ENCODE results near the gene WDR1.

The WDR1 gene

GRCh38 chr4:10050721-10051120 lies 65.9 kb downstream of the WDR1 start:
- Mint-ChIP-seq H3K36me3 (peaks cover 22% of the 10 kb centered on the region), H3K9me3 (ENCODE audit: low read depth) (no peaks in the 10 kb centered on the region), H3K4me3 (no peak overlapping the region), H3K27me3 (no peaks in the 10 kb centered on the region), H3K4me1 (ENCODE audit: low read depth) (peaks cover 7% of the 10 kb centered on the region), H3K27ac (no peak overlapping the region)

- Mint-ChIP-seq H3K4me3 (no peak overlapping the region), H3K9me3 (ENCODE audit: low read depth) (no peaks in the 10 kb centered on the region), H3K27me3 (no peaks in the 10 kb centered on the region), H3K27ac (no peak overlapping the region), H3K4me1 (ENCODE audit: low read depth) (peaks cover 7% of the 10 kb centered on the region), H3K36me3 (peaks cover 23% of the 10 kb centered on the region)
Observed at GRCh38 chr4:10050261-10050661, 66.3 kb downstream of the WDR1 start.

GRCh38 chr4:10048941-10049697 lies 67.5 kb downstream of the WDR1 start:
- peaks cover 7% of the 10 kb centered on the region for H3K4me1 Mint-ChIP-seq (ENCODE audit: low read depth)
- no peak overlapping the region for H3K4me3 Mint-ChIP-seq
- no peaks in the 10 kb centered on the region for H3K27me3 Mint-ChIP-seq
- peaks cover 26% of the 10 kb centered on the region for H3K36me3 Mint-ChIP-seq
- H3K27ac Mint-ChIP-seq, result no peak overlapping the region
- H3K9me3 Mint-ChIP-seq (ENCODE audit: low read depth), result peaks cover 4% of the 10 kb centered on the region

GRCh38 chr4:10047967-10048366 lies 68.6 kb downstream of the WDR1 start:
- Mint-ChIP-seq H3K9me3 (ENCODE audit: low read depth) (peaks cover 4% of the 10 kb centered on the region), H3K4me3 (no peak overlapping the region), H3K36me3 (peaks cover 28% of the 10 kb centered on the region), H3K4me1 (ENCODE audit: low read depth) (peaks cover 7% of the 10 kb centered on the region), H3K27me3 (no peaks in the 10 kb centered on the region), H3K27ac (no peak overlapping the region)

- H3K9me3 Mint-ChIP-seq (ENCODE audit: low read depth), result peaks cover 12% of the 10 kb centered on the region
- H3K4me1 Mint-ChIP-seq (ENCODE audit: low read depth), result peaks cover 7% of the 10 kb centered on the region
- no peak overlapping the region for H3K27ac Mint-ChIP-seq
- no peak overlapping the region for H3K4me3 Mint-ChIP-seq
- H3K36me3 Mint-ChIP-seq, result peaks cover 29% of the 10 kb centered on the region
- H3K27me3 Mint-ChIP-seq, result no peaks in the 10 kb centered on the region
Observed at GRCh38 chr4:10046471-10046870, 70.1 kb downstream of the WDR1 start.

GRCh38 chr4:10045481-10045880 lies 71.1 kb downstream of the WDR1 start:
- Mint-ChIP-seq H3K4me3 (no peak overlapping the region), H3K27ac (no peak overlapping the region), H3K4me1 (ENCODE audit: low read depth) (peaks cover 7% of the 10 kb centered on the region), H3K9me3 (ENCODE audit: low read depth) (peaks cover 12% of the 10 kb centered on the region), H3K27me3 (no peaks in the 10 kb centered on the region), H3K36me3 (peaks cover 33% of the 10 kb centered on the region)

GRCh38 chr4:10041036-10041435 lies 75.6 kb downstream of the WDR1 start:
- H3K27ac Mint-ChIP-seq, result no peak overlapping the region

GRCh38 chr4:10040049-10040892 lies 76.3 kb downstream of the WDR1 start:
- peaks cover 12% of the 10 kb centered on the region for H3K9me3 Mint-ChIP-seq (ENCODE audit: low read depth)
- no peaks in the 10 kb centered on the region for H3K27me3 Mint-ChIP-seq
- no peaks in the 10 kb centered on the region for H3K4me1 Mint-ChIP-seq (ENCODE audit: low read depth)
- no peak overlapping the region for H3K4me3 Mint-ChIP-seq
- peaks cover 32% of the 10 kb centered on the region for H3K36me3 Mint-ChIP-seq
- H3K27ac Mint-ChIP-seq, result no peak overlapping the region

More at GRCh38 chr4:10041036-10041435, 75.6 kb downstream of the WDR1 start:
- Mint-ChIP-seq H3K4me3 (no peak overlapping the region), H3K4me1 (ENCODE audit: low read depth) (no peaks in the 10 kb centered on the region), H3K27me3 (no peaks in the 10 kb centered on the region), H3K36me3 (peaks cover 30% of the 10 kb centered on the region), H3K9me3 (ENCODE audit: low read depth) (peaks cover 12% of the 10 kb centered on the region)

GRCh38 chr4:10036807-10037342 lies 79.7 kb downstream of the WDR1 start:
- H3K9me3 Mint-ChIP-seq (ENCODE audit: low read depth), result no peaks in the 10 kb centered on the region
- peaks cover 2% of the 10 kb centered on the region for H3K27me3 Mint-ChIP-seq
- H3K4me1 Mint-ChIP-seq (ENCODE audit: low read depth), result peaks cover 7% of the 10 kb centered on the region
- H3K4me3 Mint-ChIP-seq, result no peak overlapping the region
- peaks cover 22% of the 10 kb centered on the region for H3K36me3 Mint-ChIP-seq
- no peak overlapping the region for H3K27ac Mint-ChIP-seq

- Mint-ChIP-seq H3K4me3 (no peak overlapping the region), H3K9me3 (ENCODE audit: low read depth) (no peaks in the 10 kb centered on the region), H3K27me3 (peaks cover 2% of the 10 kb centered on the region), H3K4me1 (ENCODE audit: low read depth) (peaks cover 7% of the 10 kb centered on the region), H3K36me3 (peaks cover 17% of the 10 kb centered on the region), H3K27ac (no peak overlapping the region)
Observed at GRCh38 chr4:10035130-10035529, 81.5 kb downstream of the WDR1 start.

GRCh38 chr4:10034612-10035104 lies 81.9 kb downstream of the WDR1 start:
- Mint-ChIP-seq H3K4me1 (ENCODE audit: low read depth) (peaks cover 7% of the 10 kb centered on the region), H3K4me3 (no peak overlapping the region), H3K36me3 (peaks cover 17% of the 10 kb centered on the region), H3K27me3 (peaks cover 2% of the 10 kb centered on the region), H3K9me3 (ENCODE audit: low read depth) (no peaks in the 10 kb centered on the region), H3K27ac (no peak overlapping the region)

- Mint-ChIP-seq H3K36me3 (peaks cover 14% of the 10 kb centered on the region), H3K4me3 (no peak overlapping the region), H3K9me3 (ENCODE audit: low read depth) (no peaks in the 10 kb centered on the region), H3K27me3 (peaks cover 2% of the 10 kb centered on the region), H3K4me1 (ENCODE audit: low read depth) (peaks cover 7% of the 10 kb centered on the region), H3K27ac (no peak overlapping the region)
Observed at GRCh38 chr4:10034136-10034535, 82.5 kb downstream of the WDR1 start.

GRCh38 chr4:10033191-10033881 lies 83.3 kb downstream of the WDR1 start:
- Mint-ChIP-seq H3K36me3 (peaks cover 9% of the 10 kb centered on the region), H3K27me3 (peaks cover 2% of the 10 kb centered on the region), H3K4me1 (ENCODE audit: low read depth) (peaks cover 7% of the 10 kb centered on the region), H3K27ac (no peak overlapping the region), H3K9me3 (ENCODE audit: low read depth) (no peaks in the 10 kb centered on the region), H3K4me3 (no peak overlapping the region)

- Mint-ChIP-seq H3K4me3 (no peak overlapping the region), H3K4me1 (ENCODE audit: low read depth) (peaks cover 7% of the 10 kb centered on the region), H3K9me3 (ENCODE audit: low read depth) (no peaks in the 10 kb centered on the region), H3K36me3 (peaks cover 9% of the 10 kb centered on the region), H3K27ac (no peak overlapping the region), H3K27me3 (peaks cover 2% of the 10 kb centered on the region)
Observed at GRCh38 chr4:10032625-10033024, 84.0 kb downstream of the WDR1 start.

Measured in activated naive CD8-positive, alpha-beta T cell (primary cell).